Neural cell (in vitro differentiated cells): Measurements from ENCODE around the gene SKI. TPM values are rescaled to one million over a fixed set of nuclear protein-coding genes. Genes with fewer than 3 reads are reported as not detected.

ENCODE experiments used
- H2AFZ ChIP-seq: fragments of 200-600, 300-800 bp; sonication (generic), shearing (Covaris generic); 2 replicates; pipeline ENCODE4 v1.6.0; 2014; ENCODE audit warnings: low read depth, mild to moderate bottlenecking, antibody characterized with exemption, low read length, moderate library complexity
- H3F3A ChIP-seq: fragments of 200-600 bp; shearing (Covaris generic); 2 replicates; pipeline ENCODE4 v1.6.1; 2016; ENCODE audit warnings: mild to moderate bottlenecking, moderate library complexity, mixed read lengths, antibody characterized with exemption, low read length; ENCODE audit not compliant: insufficient read depth, poor library complexity, severe bottlenecking
- H3K27ac ChIP-seq: fragments of 200-600, 300-800 bp; sonication (generic), shearing (Covaris generic); 2 replicates; pipeline ENCODE4 v1.5.1; 2014; ENCODE audit warnings: mild to moderate bottlenecking, low read length, moderate library complexity
- H3K27me3 ChIP-seq: fragments of 300-800, 200-600 bp; sonication (generic), shearing (Covaris generic); 2 replicates; pipeline ENCODE4 v1.6.0; 2014; ENCODE audit warnings: mild to moderate bottlenecking, low read depth, low read length, moderate library complexity; ENCODE audit not compliant: insufficient read depth
- H3K36me3 ChIP-seq: fragments of 300-800, 200-600 bp; sonication (generic), shearing (Covaris generic); 2 replicates; pipeline ENCODE4 v1.5.1; 2014; ENCODE audit warnings: mild to moderate bottlenecking, antibody characterized with exemption, low read length, moderate library complexity; ENCODE audit not compliant: insufficient read depth
- H3K4me2 ChIP-seq: fragments of 300-800, 200-600 bp; sonication (generic), shearing (Covaris generic); 2 replicates; pipeline ENCODE4 v1.6.0; 2014; ENCODE audit warnings: mild to moderate bottlenecking, low read length
- H3K4me3 ChIP-seq: fragments of 300-800, 200-600 bp; sonication (generic), shearing (Covaris generic); 2 replicates; pipeline ENCODE4 v1.5.1; 2014; ENCODE audit warnings: mild to moderate bottlenecking, low read length, moderate library complexity
- H3K79me2 ChIP-seq: fragments of 200-600 bp; shearing (Covaris generic); replicated peaks from 2 replicates; pipeline ENCODE4 v1.6.0; 2014; ENCODE audit warnings: mild to moderate bottlenecking, low read length, moderate library complexity; ENCODE audit not compliant: insufficient read depth
- H3K9ac ChIP-seq: fragments of 300-800, 200-600 bp; sonication (generic), shearing (Covaris generic); 2 replicates; pipeline ENCODE4 v1.6.1; 2016; ENCODE audit warnings: mild to moderate bottlenecking, low read length, mixed read lengths
- H3K9me2 ChIP-seq: fragments of 200-600 bp; shearing (Covaris generic); 2 replicates; pipeline ENCODE4 v1.6.1; 2016; ENCODE audit warnings: mild to moderate bottlenecking, low read length, mixed read lengths; ENCODE audit not compliant: insufficient read depth
- H3K9me3 ChIP-seq: fragments of 200-600, 300-800 bp; sonication (generic), shearing (Covaris generic); 2 replicates; pipeline ENCODE4 v1.6.1; 2016; ENCODE audit warnings: mild to moderate bottlenecking, mixed run types, low read length, moderate library complexity, mixed read lengths
- H4K20me1 ChIP-seq: fragments of 200-600 bp; shearing (Covaris generic); 2 replicates; pipeline ENCODE4 v1.6.1; 2016; ENCODE audit warnings: mild to moderate bottlenecking, mixed run types; ENCODE audit not compliant: insufficient read depth
- EP300 ChIP-seq: fragments of 450-650 bp; conservative IDR thresholded peaks from 2 replicates; pipeline ENCODE4 v1.6.1; 2014; ENCODE audit warnings: antibody characterized with exemption, mild to moderate bottlenecking, moderate library complexity; ENCODE audit not compliant: poor library complexity, severe bottlenecking
- EZH2 ChIP-seq: fragments of 200-600, 300-800 bp; shearing (Covaris generic), sonication (generic); IDR thresholded peaks from 2 replicates; pipeline ENCODE4 v1.6.1; 2014; ENCODE audit warnings: antibody characterized with exemption, low read length, borderline replicate concordance, mild to moderate bottlenecking; ENCODE audit not compliant: insufficient read depth, poor library complexity, severe bottlenecking
- MXI1 ChIP-seq: fragments of 450-650 bp; conservative IDR thresholded peaks from 2 replicates; pipeline ENCODE4 v1.6.1; 2014; ENCODE audit warnings: antibody characterized with exemption, mild to moderate bottlenecking; ENCODE audit not compliant: poor library complexity, severe bottlenecking
- POLR2AphosphoS5 ChIP-seq: IDR thresholded peaks from 2 replicates; pipeline ENCODE4 v1.6.1; 2012
- RAD21 ChIP-seq: fragments of 450-650 bp; conservative IDR thresholded peaks from 2 replicates; pipeline ENCODE4 v1.6.1; 2014; ENCODE audit warnings: antibody characterized with exemption, mild to moderate bottlenecking, moderate library complexity
- SMC3 ChIP-seq: fragments of 450-650 bp; conservative IDR thresholded peaks from 2 replicates; pipeline ENCODE4 v1.6.1; 2014; ENCODE audit warnings: antibody characterized with exemption, mild to moderate bottlenecking, moderate library complexity; ENCODE audit not compliant: poor library complexity
- TAF1 ChIP-seq: IDR thresholded peaks from 2 replicates; pipeline ENCODE4 v1.6.1; 2012; ENCODE audit warnings: low read depth
- polyA plus RNA-seq: library from polyadenylated mRNA; depleted of rRNA; stranded (reverse); fragments of >200 nt; gene quantifications from 2 replicates; pipeline ENCODE4 v1.2.3, GENCODE V29; 2014
- TF ChIP-seq, protein P1 (sequence below): fragments of 450-650 bp; IDR thresholded peaks from 2 replicates; pipeline ENCODE4 v1.5.1; 2014; ENCODE audit warnings: antibody characterized with exemption, mild to moderate bottlenecking, moderate library complexity; ENCODE audit not compliant: poor library complexity, severe bottlenecking
- TF ChIP-seq, protein P2 (sequence below): IDR thresholded peaks from 2 replicates; pipeline ENCODE4 v1.6.1; 2012; ENCODE audit warnings: borderline replicate concordance

The SKI gene
- polyA plus RNA-seq, 1 donor from 2014 or later = 4.1 TPM

GRCh38 chr1:2335721-2336455, 107.8 kb downstream of the SKI start:
- H2AFZ ChIP-seq = no peak overlapping the region
- H3F3A ChIP-seq = no peaks in the 10 kb centered on the region

GRCh38 chr1:2336499-2336898, 108.4 kb downstream of the SKI start:
- Histone ChIP-seq H3K79me2 (no peaks in the 10 kb centered on the region), H3K9ac (no peak overlapping the region), H3K36me3 (no peaks in the 10 kb centered on the region), H3K4me2 (no peak overlapping the region), H3K27me3 (no peaks in the 10 kb centered on the region), H2AFZ (no peak overlapping the region), H3K27ac (no peak overlapping the region), H4K20me1 (no peaks in the 10 kb centered on the region), H3K4me3 (no peak overlapping the region), H3K9me3 (no peaks in the 10 kb centered on the region), H3F3A (no peaks in the 10 kb centered on the region), H3K9me2 (no peaks in the 10 kb centered on the region)
- TF ChIP-seq RAD21 (no peak), POLR2AphosphoS5 (no peak), EP300 (no peak), SMC3 (no peak)
- TF ChIP-seq, protein P1, sequence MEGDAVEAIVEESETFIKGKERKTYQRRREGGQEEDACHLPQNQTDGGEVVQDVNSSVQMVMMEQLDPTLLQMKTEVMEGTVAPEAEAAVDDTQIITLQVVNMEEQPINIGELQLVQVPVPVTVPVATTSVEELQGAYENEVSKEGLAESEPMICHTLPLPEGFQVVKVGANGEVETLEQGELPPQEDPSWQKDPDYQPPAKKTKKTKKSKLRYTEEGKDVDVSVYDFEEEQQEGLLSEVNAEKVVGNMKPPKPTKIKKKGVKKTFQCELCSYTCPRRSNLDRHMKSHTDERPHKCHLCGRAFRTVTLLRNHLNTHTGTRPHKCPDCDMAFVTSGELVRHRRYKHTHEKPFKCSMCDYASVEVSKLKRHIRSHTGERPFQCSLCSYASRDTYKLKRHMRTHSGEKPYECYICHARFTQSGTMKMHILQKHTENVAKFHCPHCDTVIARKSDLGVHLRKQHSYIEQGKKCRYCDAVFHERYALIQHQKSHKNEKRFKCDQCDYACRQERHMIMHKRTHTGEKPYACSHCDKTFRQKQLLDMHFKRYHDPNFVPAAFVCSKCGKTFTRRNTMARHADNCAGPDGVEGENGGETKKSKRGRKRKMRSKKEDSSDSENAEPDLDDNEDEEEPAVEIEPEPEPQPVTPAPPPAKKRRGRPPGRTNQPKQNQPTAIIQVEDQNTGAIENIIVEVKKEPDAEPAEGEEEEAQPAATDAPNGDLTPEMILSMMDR = no peak

More at GRCh38 chr1:2335721-2336455, 107.8 kb downstream of the SKI start:
- TF ChIP-seq RAD21 (no peak), POLR2AphosphoS5 (no peak), TAF1 (no peak), MXI1 (no peak), EZH2 (no peak), EP300 (no peak), SMC3 (no peak)
- TF ChIP-seq, protein P1 = no peak
- TF ChIP-seq, protein P2, sequence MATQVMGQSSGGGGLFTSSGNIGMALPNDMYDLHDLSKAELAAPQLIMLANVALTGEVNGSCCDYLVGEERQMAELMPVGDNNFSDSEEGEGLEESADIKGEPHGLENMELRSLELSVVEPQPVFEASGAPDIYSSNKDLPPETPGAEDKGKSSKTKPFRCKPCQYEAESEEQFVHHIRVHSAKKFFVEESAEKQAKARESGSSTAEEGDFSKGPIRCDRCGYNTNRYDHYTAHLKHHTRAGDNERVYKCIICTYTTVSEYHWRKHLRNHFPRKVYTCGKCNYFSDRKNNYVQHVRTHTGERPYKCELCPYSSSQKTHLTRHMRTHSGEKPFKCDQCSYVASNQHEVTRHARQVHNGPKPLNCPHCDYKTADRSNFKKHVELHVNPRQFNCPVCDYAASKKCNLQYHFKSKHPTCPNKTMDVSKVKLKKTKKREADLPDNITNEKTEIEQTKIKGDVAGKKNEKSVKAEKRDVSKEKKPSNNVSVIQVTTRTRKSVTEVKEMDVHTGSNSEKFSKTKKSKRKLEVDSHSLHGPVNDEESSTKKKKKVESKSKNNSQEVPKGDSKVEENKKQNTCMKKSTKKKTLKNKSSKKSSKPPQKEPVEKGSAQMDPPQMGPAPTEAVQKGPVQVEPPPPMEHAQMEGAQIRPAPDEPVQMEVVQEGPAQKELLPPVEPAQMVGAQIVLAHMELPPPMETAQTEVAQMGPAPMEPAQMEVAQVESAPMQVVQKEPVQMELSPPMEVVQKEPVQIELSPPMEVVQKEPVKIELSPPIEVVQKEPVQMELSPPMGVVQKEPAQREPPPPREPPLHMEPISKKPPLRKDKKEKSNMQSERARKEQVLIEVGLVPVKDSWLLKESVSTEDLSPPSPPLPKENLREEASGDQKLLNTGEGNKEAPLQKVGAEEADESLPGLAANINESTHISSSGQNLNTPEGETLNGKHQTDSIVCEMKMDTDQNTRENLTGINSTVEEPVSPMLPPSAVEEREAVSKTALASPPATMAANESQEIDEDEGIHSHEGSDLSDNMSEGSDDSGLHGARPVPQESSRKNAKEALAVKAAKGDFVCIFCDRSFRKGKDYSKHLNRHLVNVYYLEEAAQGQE = no peak
- no peaks in the 10 kb centered on the region for H3K36me3 ChIP-seq
- no peaks in the 10 kb centered on the region for H3K27me3 ChIP-seq
- no peaks in the 10 kb centered on the region for H4K20me1 ChIP-seq
- H3K4me3 ChIP-seq = no peak overlapping the region
- H3K79me2 ChIP-seq = no peaks in the 10 kb centered on the region
- H3K4me2 ChIP-seq = no peak overlapping the region
- no peak overlapping the region for H3K27ac ChIP-seq
- no peaks in the 10 kb centered on the region for H3K9me2 ChIP-seq
- no peak overlapping the region for H3K9ac ChIP-seq
- no peaks in the 10 kb centered on the region for H3K9me3 ChIP-seq
